ENCODE measurements around the gene ZNF823. TPM values are rescaled to one million over a fixed set of nuclear protein-coding genes. Genes with fewer than 3 reads are reported as not detected.

The ZNF823 gene
- total RNA-seq, 6 experiments from 2014 or later: 3.4 to 4.7 (median 4.1) TPM

DNA sequence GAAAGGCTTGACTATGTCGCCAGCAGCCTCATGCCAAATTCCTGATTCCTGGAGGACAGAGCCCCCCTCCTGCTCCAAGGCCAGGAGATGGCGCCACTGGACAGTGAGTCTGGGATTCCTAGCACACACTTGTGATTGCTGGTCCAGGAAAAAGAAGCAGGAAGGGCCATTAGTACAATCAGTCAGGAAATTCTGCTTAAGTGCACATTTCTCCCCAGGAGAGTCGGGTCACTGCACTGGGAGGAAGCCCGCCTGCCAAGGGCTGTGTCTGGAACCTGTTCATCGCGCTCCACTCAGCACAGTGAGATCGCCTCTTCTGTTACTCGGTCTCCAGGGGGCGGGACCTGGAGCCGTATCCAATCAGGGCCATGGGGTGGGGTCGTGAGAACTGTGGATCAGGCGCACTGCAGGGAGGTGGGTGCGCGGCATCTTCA is 65.1 kb downstream of the ZNF823 start:
- no peaks in the 10 kb centered on the region; the same call in none of the 2 replicates for H3K27me3 Mint-ChIP-seq (ENCODE audit: insufficient read depth)
- peaks cover 27% of the 10 kb centered on the region for H3K9me3 Mint-ChIP-seq
- DNase-seq: peak; percentile 5

More for the DNA sequence above, 65.1 kb downstream of the ZNF823 start:
- peak; percentile 73 for TF ChIP-seq CTCF (IDR thresholded peaks at IDR 0.05)
- peak overlapping the region; percentile 65; the same call in 1 of the 2 replicates for H3K4me3 Mint-ChIP-seq
- peaks cover 15% of the 10 kb centered on the region for H3K36me3 Mint-ChIP-seq (ENCODE audit: low read depth)
- no peak overlapping the region for H3K27ac Mint-ChIP-seq
- H3K4me1 Mint-ChIP-seq (ENCODE audit: low read depth): no peaks in the 10 kb centered on the region

Other genes with a start within 250 kb of the ZNF823 start
- gene ZNF653, start 233.1 kb downstream of the ZNF823 start, total RNA-seq (2021; fragmentation: NEBNext Ultra II Directional; extraction: Animal tissue kit (Norgen Biotek cat#: 25700)): 1 to 10 TPM; 4.7 to 6.3 (median 5.3) TPM
- gene ECSIT, start 209.8 kb downstream of the ZNF823 start, total RNA-seq (2021; fragmentation: NEBNext Ultra II Directional; extraction: Animal tissue kit (Norgen Biotek cat#: 25700)): 10 to 100 TPM; 17.5 to 24.9 (median 19.9) TPM
- 1 to 10 TPM; 6.5 to 9.3 (median 8.0) TPM for gene CNN1, start 200.1 kb downstream of the ZNF823 start, total RNA-seq (2021; fragmentation: NEBNext Ultra II Directional; extraction: Animal tissue kit (Norgen Biotek cat#: 25700))
- 10 to 100 TPM; 72.3 to 85.5 (median 78.7) TPM for gene ELOF1, start 179.7 kb downstream of the ZNF823 start, total RNA-seq (2021; fragmentation: NEBNext Ultra II Directional; extraction: Animal tissue kit (Norgen Biotek cat#: 25700))
- 1 to 10 TPM; 1.5 to 2.8 (median 2.3) TPM for gene ACP5, start 161.3 kb downstream of the ZNF823 start, total RNA-seq (2021; fragmentation: NEBNext Ultra II Directional; extraction: Animal tissue kit (Norgen Biotek cat#: 25700))
- gene ZNF627, start 141.5 kb downstream of the ZNF823 start, total RNA-seq (2021; fragmentation: NEBNext Ultra II Directional; extraction: Animal tissue kit (Norgen Biotek cat#: 25700)): 1 to 10 TPM; 5.7 to 8.7 (median 7.5) TPM
- 1 to 10 TPM; 4.0 to 5.4 (median 4.7) TPM for gene ZNF441, start 28.1 kb upstream of the ZNF823 start, total RNA-seq (2021; fragmentation: NEBNext Ultra II Directional; extraction: Animal tissue kit (Norgen Biotek cat#: 25700))
- gene ZNF491, start 59.6 kb upstream of the ZNF823 start, total RNA-seq (2021; fragmentation: NEBNext Ultra II Directional; extraction: Animal tissue kit (Norgen Biotek cat#: 25700)): 1 to 10 TPM; 1.3 to 2.4 (median 1.5) TPM
- 1 to 10 TPM; 4.9 to 7.7 (median 6.6) TPM for gene ZNF440, start 75.3 kb upstream of the ZNF823 start, total RNA-seq (2021; fragmentation: NEBNext Ultra II Directional; extraction: Animal tissue kit (Norgen Biotek cat#: 25700))
- gene ZNF439, start 109.8 kb upstream of the ZNF823 start, total RNA-seq (2021; fragmentation: NEBNext Ultra II Directional; extraction: Animal tissue kit (Norgen Biotek cat#: 25700)): 1 to 10 TPM in 3 of 6 experiments, under 1 TPM in 3; 0.71 to 1.7 (median 0.92) TPM
- 1 to 10 TPM; 3.1 to 8.8 (median 4.0) TPM for gene ZNF69, start 148.8 kb upstream of the ZNF823 start, total RNA-seq (2021; fragmentation: NEBNext Ultra II Directional; extraction: Animal tissue kit (Norgen Biotek cat#: 25700))
- 1 to 10 TPM; 4.6 to 6.0 (median 5.2) TPM for gene ZNF700, start 186.2 kb upstream of the ZNF823 start, total RNA-seq (2021; fragmentation: NEBNext Ultra II Directional; extraction: Animal tissue kit (Norgen Biotek cat#: 25700))
- gene ZNF763, start 226.1 kb upstream of the ZNF823 start, total RNA-seq (2021; fragmentation: NEBNext Ultra II Directional; extraction: Animal tissue kit (Norgen Biotek cat#: 25700)): 1 to 10 TPM in 4 of 6 experiments, under 1 TPM in 2; 0.85 to 1.7 (median 1.1) TPM